DMS53 treated with DMSO at 0.1 percent for 48 hours (cell line): ENCODE data around the gene CYS1.
"Not testable (repeated sequence)": the region's sequence is repeated elsewhere in the genome, so short reads cannot be mapped to it uniquely, and the experiment has no call there.

Experiments used
- DNase-seq: peaks from one replicate; lab custom pipeline; 2025; ENCODE audit not compliant: unreplicated experiment; lab: John Stamatoyannopoulos, UW

The CYS1 gene

DNA sequence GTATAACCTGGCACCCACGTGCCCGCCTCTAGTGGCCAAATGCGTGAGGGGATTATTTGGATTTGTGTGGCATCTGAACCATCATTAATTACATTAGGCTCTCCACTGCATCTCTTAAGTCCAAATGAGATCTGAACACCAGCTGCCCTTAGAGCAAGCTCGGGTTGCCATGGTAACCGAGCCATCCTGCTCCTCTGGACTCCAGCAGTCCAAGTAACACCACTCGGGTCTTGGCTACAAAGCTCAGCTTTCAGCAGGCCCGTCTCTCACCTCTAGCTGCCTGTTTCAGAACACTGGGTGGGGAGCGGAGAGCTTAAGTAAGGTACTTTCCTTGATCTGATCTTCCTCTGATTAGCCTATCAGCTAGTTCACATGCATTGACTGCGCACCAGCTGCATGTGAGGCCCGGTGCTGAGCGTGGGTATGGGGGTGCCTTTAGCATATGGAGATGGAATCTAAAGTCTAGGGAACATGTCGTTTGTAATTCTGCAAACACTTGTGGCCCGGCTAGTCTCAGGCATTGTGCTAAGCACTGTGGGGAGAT, 14.1 kb upstream of the CYS1 start:
- DNase-seq = no peak

- DNase-seq = not testable (repeated sequence)
Measured at GRCh38 chr2:10091889-10092244, 11.7 kb upstream of the CYS1 start.

DNA sequence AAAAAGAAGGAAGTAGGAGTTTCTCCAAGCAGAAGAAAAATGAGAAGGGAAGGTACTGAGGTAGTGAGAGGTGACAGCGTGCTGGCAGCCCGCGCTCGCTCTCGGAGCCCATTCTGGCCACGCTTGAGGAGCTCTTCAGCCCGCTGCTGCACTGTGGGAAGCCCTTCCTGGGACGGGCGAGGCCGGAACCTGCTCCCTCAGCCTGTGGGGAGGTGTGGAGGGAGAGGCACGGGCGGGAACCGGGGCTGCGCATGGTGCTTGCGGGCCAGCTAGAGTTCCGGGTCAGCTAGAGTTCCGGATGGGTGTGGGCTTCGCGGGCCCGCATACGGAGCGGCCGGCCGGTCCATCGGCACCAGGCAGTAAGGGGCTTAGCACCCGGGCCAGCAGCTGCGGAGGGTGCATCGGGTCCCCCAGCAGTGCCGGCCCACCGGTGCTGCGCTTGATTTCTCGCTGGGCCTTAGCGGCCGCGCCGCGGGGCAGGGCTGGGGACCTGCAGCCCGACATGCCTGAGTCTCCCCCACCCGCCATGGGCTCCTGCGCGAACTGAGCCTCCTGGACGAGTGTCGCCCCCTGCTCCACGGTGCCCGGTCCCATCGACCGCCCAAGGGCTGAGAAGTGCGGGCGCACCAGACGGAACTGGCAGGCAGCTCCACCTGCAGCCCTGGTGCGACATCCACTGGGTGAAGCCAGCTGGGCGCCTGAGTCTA, 11.1 kb upstream of the CYS1 start:
- no peak for DNase-seq

- no peak for DNase-seq
Measured at GRCh38 chr2:10089565-10090190, 9.5 kb upstream of the CYS1 start.

DNA sequence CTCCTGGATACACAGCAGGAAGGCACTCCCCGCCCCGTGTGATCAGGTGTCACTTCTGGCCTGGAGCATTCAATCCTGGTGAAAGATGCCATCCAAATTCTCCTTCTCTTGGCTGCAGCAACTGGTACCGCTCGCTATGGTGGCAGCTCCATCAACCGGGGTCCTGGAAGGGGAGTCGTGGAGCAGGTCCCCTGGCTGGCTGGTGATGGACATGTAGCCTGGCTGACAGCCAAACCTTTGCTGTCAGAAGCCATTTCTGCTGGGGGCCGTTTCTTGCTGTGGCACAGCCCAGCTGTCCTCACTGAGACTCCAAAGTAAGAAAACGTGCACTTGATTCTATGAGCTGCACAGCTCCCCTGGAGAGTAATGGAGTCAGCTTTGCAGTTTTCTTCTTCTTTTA, 7.1 kb upstream of the CYS1 start:
- DNase-seq = no peak

- no peak for DNase-seq
Measured at GRCh38 chr2:10086950-10087349, 6.7 kb upstream of the CYS1 start.

GRCh38 chr2:10085668-10086059, 5.5 kb upstream of the CYS1 start:
- DNase-seq = no peak

GRCh38 chr2:10085043-10085667, 4.9 kb upstream of the CYS1 start:
- no peak for DNase-seq

GRCh38 chr2:10084223-10084865, 4.1 kb upstream of the CYS1 start:
- DNase-seq = no peak

DNA sequence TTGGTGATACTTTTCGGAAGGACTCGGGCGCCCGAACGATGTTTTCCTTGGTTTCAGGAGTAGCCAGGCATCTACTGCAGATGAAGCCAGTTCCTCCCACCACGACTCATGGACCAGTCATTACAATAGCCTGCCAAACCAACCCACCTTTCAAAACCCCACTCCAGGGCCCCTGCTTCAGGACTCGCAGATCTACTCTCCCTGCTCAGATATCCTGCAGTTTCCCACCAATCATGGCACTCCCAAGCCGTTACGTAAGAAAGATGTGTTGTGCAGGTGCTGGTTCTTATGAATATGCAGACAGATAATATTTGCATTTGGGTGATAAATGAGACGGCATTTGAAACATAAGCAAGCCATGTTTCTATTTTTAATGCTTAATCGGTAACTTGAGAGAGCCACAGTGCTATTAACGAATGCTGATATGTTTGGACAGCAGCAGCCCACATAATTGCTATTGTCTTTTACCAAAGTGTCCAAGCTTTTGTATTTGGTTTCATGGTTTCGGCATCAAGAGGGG, 3.5 kb upstream of the CYS1 start:
- peak; percentile 2 for DNase-seq

- no peak for DNase-seq
Measured at GRCh38 chr2:10083046-10083445, 2.8 kb upstream of the CYS1 start.

DNA sequence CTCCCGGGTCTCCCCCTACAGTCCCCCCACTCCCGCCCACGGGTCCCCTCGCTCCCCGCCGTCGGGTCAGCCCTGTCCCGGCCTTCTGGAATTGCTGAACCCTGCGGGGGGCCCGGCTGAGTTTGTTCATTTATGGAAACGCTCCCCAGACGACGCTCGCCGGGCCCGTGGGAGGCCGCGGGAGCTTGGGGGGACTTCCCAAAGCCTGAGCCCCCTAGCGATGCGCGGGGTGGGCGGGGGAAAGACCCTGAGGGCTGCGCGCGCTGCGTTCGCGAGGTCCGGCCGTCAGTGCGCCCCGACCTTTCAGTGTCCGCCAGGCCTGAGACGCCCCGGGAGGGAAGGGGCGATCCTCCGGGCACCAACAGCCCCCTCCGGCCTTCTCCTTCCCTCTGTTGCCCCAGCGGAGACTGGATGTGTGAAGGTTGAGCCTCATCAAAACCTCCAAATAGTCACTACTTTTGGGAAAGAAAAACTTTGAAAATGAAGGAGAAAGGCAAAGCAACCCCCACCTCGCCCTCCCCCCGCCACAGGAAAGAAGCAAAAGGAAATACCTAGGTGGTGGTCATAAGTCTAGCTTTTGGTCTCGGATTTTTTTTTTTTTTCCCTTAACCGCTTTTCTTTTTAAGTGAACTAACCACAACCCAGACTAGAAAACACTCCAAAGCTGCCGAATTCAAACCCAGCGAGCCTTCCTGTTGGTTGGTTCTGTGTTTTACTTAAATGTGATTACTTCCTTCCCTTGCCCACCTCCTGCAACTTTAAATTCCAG, 509 bp upstream of the CYS1 start:
- DNase-seq = no peak

DNA sequence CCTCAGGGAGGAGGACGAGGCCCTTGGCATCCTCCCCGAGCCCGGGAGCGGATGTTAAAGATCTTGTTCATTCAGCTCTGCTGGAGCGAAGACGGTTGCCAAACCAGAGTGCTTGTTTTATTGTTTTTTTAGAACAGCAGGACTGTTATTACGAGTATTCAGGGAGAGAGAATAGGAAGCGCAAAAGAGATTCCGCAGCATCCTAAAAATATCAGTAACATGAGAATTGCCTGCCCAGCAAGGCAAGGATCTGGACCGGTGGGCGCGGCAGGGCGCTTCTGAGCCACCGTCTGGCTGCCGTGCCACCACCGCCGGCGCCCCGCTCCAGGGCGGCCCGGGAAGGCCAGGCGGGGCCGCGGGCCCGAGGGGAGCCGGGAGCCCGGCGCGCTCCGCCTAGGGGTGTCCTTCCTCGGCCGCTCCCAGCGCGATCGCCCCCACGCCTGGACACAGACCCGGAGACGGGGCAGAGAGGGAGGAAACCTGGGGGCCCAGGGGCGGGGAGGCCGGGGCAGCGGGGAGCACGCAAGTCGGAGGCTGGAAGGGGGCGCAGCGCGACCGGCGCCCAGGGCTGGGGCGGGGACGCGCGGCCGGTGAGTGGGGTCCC, 843 bp downstream of the CYS1 start:
- no peak for DNase-seq

- no peak for DNase-seq
Measured at GRCh38 chr2:10078704-10079265, 1.4 kb downstream of the CYS1 start.

DNA sequence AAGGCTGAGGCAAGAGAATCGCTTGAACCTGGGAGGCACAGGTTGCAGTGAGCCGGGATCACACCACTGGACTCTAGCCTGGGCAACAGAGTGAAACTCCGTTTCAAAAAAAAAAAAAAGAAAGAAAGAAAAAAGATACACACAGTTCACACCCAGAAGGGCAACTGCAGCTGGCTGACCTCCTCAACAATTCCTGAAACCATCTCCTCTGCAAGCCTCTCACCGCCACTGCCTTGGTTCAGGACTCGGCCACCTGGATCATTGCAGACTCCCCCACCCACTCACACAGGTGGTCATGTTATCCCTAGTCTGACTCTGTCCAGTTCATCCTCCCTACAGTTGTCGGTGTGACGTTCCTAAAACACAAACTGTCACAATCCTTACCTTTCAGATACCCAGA, 2.2 kb downstream of the CYS1 start:
- DNase-seq = no peak

DNA sequence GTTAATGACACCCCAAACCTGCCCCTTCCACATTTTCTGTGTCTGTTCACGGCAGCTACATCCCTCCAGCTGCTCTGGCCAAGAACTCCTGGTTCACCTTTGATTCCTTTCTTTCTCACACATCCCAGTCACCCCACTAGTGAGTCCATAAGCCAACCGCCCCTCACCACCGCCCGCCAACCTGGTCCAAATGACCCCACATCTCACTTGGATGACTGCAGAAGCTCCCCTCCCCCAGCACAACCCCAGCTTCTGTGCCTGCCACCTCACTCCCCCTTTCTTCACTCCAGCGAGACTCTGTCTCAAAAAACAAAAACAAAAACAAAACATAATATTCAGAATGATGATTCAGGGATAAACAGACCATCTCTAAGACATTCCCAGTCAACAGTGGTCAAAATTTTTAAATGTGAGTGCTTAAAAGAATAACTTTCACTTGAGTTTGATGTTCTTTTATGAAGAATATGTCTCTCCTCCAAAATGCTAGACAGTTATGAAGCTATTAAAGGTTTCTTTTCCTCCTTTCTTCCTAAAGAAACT, 3.2 kb downstream of the CYS1 start:
- no peak for DNase-seq

DNA sequence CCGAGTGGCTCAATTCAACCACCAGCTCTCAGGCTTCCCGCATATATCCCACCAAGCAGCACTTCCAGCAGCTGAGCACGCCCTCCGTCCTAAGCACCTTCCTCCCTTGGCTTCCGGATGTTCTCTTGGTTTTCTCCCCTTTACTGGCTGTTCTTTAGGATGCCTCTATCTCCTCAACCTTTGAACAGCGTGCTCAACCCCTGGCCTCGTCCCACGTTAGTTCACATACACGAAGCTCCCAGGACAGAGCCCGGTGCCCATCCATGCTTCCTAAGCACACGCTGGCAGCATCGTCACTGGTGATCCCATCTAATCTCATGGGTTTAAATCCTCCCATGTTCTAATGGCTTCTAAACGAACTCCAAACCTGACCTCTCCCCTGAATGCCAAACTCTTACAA, 3.7 kb downstream of the CYS1 start:
- no peak for DNase-seq

DNA sequence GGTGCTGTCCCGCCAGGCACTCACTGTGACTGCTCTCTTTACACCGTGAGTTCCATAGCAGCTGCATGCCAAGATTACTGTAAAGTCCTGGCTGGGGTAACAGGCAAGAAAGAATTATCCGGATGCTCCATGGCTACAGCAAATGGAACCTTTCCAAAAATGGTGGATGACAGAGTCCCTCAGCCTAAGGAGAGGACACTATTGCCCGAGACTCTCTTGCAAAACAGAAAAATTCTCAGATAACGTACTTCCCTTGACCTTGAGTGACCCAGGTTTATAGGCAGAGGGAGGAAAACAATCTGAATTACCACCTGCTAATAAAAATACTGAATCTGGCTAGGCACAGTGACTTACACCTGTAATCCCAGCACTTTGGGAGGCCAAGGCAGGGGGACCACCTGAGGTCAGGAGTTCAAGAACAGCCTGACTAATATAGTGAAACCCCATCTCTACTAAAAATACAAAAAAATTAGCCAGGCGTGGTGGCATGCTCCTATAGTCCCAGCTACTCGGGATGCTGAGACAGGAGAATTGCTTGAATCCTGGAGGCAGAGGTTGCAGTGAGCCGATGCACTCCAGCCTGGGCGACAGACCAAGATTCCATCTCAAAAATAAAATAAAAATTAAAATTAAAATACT, 4.5 kb downstream of the CYS1 start:
- no peak for DNase-seq

DNA sequence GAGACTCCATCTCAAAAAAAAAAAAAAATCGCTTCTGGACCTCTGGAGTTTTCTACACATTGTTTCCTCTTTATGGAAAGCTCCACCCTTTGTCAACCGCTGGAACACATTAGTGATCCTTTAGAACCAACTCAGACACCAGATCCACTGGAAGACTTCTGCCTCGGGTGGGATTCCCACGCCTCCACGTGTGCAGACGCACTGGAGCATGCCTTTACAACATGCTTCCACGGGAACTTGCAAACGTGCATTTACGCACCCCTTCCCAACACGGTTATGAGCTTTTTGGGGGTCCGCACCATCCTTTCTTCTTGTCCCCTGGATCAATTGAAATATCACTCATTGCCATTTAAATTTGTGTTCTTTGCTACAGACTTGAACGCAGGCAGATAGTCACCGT, 5.1 kb downstream of the CYS1 start:
- DNase-seq = no peak
